Liver (tissue), 9 donors: ENCODE results near the gene GLIPR1. TPM values are rescaled to one million over a fixed set of nuclear protein-coding genes. Genes with fewer than 3 reads are reported as not detected.

Experiments
- DNase-seq: peaks from one replicate; pipeline ENCODE4 v3.0.0-alpha.2; 2017; ENCODE audit warnings: low spot score
- H3K27ac ChIP-seq, 2 donors: one replicate each; pipeline ENCODE4 v1.7.0; 2013; ENCODE audit warnings: inconsistent platforms in 2 of 2, low read length in 2 of 2, control low read depth in 1 of 2, low read depth in 1 of 2, mild to moderate bottlenecking in 1 of 2
- H3K27me3 ChIP-seq, 4 donors: one replicate each; pipeline versions ENCODE4 v1.6.1 to v1.7.0; 2013; ENCODE audit warnings: low read length in 3 of 4, inconsistent platforms in 1 of 4, mild to moderate bottlenecking in 1 of 4, moderate library complexity in 1 of 4; ENCODE audit not compliant: control insufficient read depth in 4 of 4, insufficient read depth in 4 of 4
- H3K36me3 ChIP-seq, 4 donors: one replicate each; pipeline versions ENCODE4 v1.6.1 to v1.7.0; 2013; ENCODE audit warnings: low read length in 3 of 4, mild to moderate bottlenecking in 3 of 4, low read depth in 1 of 4, moderate library complexity in 1 of 4; ENCODE audit not compliant: control insufficient read depth in 4 of 4, insufficient read depth in 3 of 4
- H3K4me1 ChIP-seq, 4 donors: one replicate each; pipeline versions ENCODE4 v1.6.1 to v1.7.0; 2013; ENCODE audit warnings: low read length in 3 of 4, mild to moderate bottlenecking in 3 of 4, moderate library complexity in 1 of 4; ENCODE audit not compliant: control insufficient read depth in 4 of 4, insufficient read depth in 4 of 4
- H3K4me3 ChIP-seq, 3 donors: one replicate each; pipeline versions ENCODE4 v1.6.1 to v1.7.0; 2013; ENCODE audit warnings: low read length in 3 of 3, control low read depth in 1 of 3, low read depth in 1 of 3, mild to moderate bottlenecking in 1 of 3
- H3K9ac ChIP-seq, 2 donors: one replicate each; pipeline ENCODE4 v1.7.0; 2013; ENCODE audit warnings: low read length in 2 of 2, mild to moderate bottlenecking in 2 of 2, moderate library complexity in 2 of 2, control low read depth in 1 of 2, low read depth in 1 of 2
- H3K9me3 ChIP-seq, 4 donors: one replicate each; pipeline versions ENCODE4 v1.6.1 to v1.7.0; 2013; ENCODE audit warnings: low read length in 3 of 4; ENCODE audit not compliant: control insufficient read depth in 4 of 4
- ATF3 ChIP-seq: IDR thresholded peaks from 2 replicates; pipeline ENCODE4 v1.6.1; 2016; ENCODE audit warnings: antibody characterized with exemption
- CTCF ChIP-seq: fragments of 150-350 bp; IDR thresholded peaks from 2 replicates; pipeline ENCODE4 v1.5.1; 2017; ENCODE audit warnings: improper control_type of control experiment, low read depth, low read length; ENCODE audit not compliant: missing input control
- EGR1 ChIP-seq, 2 donors: IDR thresholded peaks; 2 replicates each; pipeline ENCODE4 v1.6.1; 2016 to 2018; ENCODE audit warnings: antibody characterized with exemption in 2 of 2, low read depth in 2 of 2
- FOXA1 ChIP-seq: IDR thresholded peaks from 2 replicates; pipeline ENCODE4 v1.6.1; 2016; ENCODE audit warnings: antibody characterized with exemption
- FOXA2 ChIP-seq: IDR thresholded peaks from 2 replicates; pipeline ENCODE4 v1.6.1; 2016; ENCODE audit warnings: antibody characterized with exemption
- GABPA ChIP-seq, 2 donors: IDR thresholded peaks in 1 of 2; conservative IDR thresholded peaks in 1 of 2; 2 replicates each; pipeline ENCODE4 v1.6.1; 2016; ENCODE audit warnings: antibody characterized with exemption in 2 of 2, mild to moderate bottlenecking in 1 of 2, moderate library complexity in 1 of 2
- HNF4A ChIP-seq, 2 donors: conservative IDR thresholded peaks; 2 replicates each; pipeline ENCODE4 v1.6.1; 2016; ENCODE audit warnings: antibody characterized with exemption in 2 of 2, mild to moderate bottlenecking in 2 of 2
- HNF4G ChIP-seq: IDR thresholded peaks from 2 replicates; pipeline ENCODE4 v1.6.1; 2016; ENCODE audit warnings: antibody characterized with exemption
- JUND ChIP-seq, 2 donors: IDR thresholded peaks; 2 replicates each; pipeline ENCODE4 v1.6.1; 2016; ENCODE audit warnings: antibody characterized with exemption in 2 of 2
- MAX ChIP-seq: IDR thresholded peaks from 2 replicates; pipeline ENCODE4 v1.6.1; 2016; ENCODE audit warnings: antibody characterized with exemption
- NR2F2 ChIP-seq: IDR thresholded peaks from 2 replicates; pipeline ENCODE4 v1.6.1; 2016; ENCODE audit warnings: antibody characterized with exemption
- RAD21 ChIP-seq, 2 donors: IDR thresholded peaks; 2 replicates each; pipeline ENCODE4 v1.6.1; 2016; ENCODE audit warnings: antibody characterized with exemption in 2 of 2, mild to moderate bottlenecking in 2 of 2
- REST ChIP-seq: IDR thresholded peaks from 2 replicates; pipeline ENCODE4 v1.6.1; 2016; ENCODE audit warnings: antibody characterized with exemption, mild to moderate bottlenecking
- RXRA ChIP-seq, 2 donors: IDR thresholded peaks; 2 replicates each; pipeline ENCODE4 v1.6.1; 2017 to 2018; ENCODE audit warnings: antibody characterized with exemption in 2 of 2, mild to moderate bottlenecking in 1 of 2
- SP1 ChIP-seq: IDR thresholded peaks from 2 replicates; pipeline ENCODE4 v1.6.1; 2018; ENCODE audit warnings: antibody characterized with exemption, mild to moderate bottlenecking
- TAF1 ChIP-seq: conservative IDR thresholded peaks from 2 replicates; pipeline ENCODE4 v1.6.1; 2016; ENCODE audit warnings: antibody characterized with exemption, mild to moderate bottlenecking
- YY1 ChIP-seq: IDR thresholded peaks from 2 replicates; pipeline ENCODE4 v1.6.1; 2016; ENCODE audit warnings: antibody characterized with exemption, mild to moderate bottlenecking
- ZBTB33 ChIP-seq: IDR thresholded peaks from 2 replicates; pipeline ENCODE4 v1.6.1; 2016; ENCODE audit warnings: antibody characterized with exemption
- WGBS: extraction: QIAGEN DNeasy Blood & Tissue Kit; methylation state at CpG from one replicate; pipeline ENCODE4 v1.1.7; 2013; 5-methylcytosine and 5-hydroxymethylcytosine counted together
- polyA plus RNA-seq, 2 donors: library from polyadenylated mRNA; stranded (reverse) in 1 of 2; unstranded in 1 of 2; fragments of 200-250 nt in 1 of 2; fragments of >200 nt in 1 of 2; fragmentation: Nextera tagmentation in 1 of 2; extraction: Ambion mirVana in 1 of 2; gene quantifications; one replicate each; pipeline versions ENCODE4 v1.2.1 to v1.2.3, GENCODE V29; 2013 to 2015
- total RNA-seq, 2 donors: library from RNA; depleted of rRNA; stranded (reverse); fragments of >200 nt; gene quantifications; one replicate each; pipeline ENCODE4 v1.2.3, GENCODE V29; 2014
- donor health status: healthy.
- donor health status: healthy.
- donor health status: healthy.
- donor health status: healthy.
- donor health status: healthy.

GLIPR1 gene
- total and polyA plus RNA-seq, 4 donors = 3.0 to 8.2 (median 4.7) TPM

GRCh38 chr12:75551477-75551876 lies 70.9 kb downstream of the GLIPR1 start:
- DNase-seq = no peak
- TF ChIP-seq RXRA (IDR thresholded peaks at IDR 0.05) (no peak), FOXA1 (no peak), GABPA (IDR thresholded peaks at IDR 0.05 in 1 of 2, conservative IDR thresholded peaks at IDR 0.05 in 1 of 2) (no peak), JUND (IDR thresholded peaks at IDR 0.05) (no peak), RAD21 (IDR thresholded peaks at IDR 0.05) (no peak), REST (no peak)
- no peaks in the 10 kb centered on the region for H3K4me1 ChIP-seq
- H3K4me3 ChIP-seq = no peak overlapping the region
- H3K9me3 ChIP-seq = no peaks in the 10 kb centered on the region
- no peak overlapping the region for H3K9ac ChIP-seq
- H3K27ac ChIP-seq = no peak overlapping the region
- no peaks in the 10 kb centered on the region for H3K36me3 ChIP-seq
- no peaks in the 10 kb centered on the region for H3K27me3 ChIP-seq

- no peak for TF ChIP-seq TAF1
- TF ChIP-seq ATF3 = no peak
- no peak for TF ChIP-seq SP1
- no peak for TF ChIP-seq JUND (IDR thresholded peaks at IDR 0.05)
- no peak for TF ChIP-seq FOXA1
- TF ChIP-seq GABPA (IDR thresholded peaks at IDR 0.05 in 1 of 2, conservative IDR thresholded peaks at IDR 0.05 in 1 of 2) = no peak
- no peak for TF ChIP-seq HNF4A (conservative IDR thresholded peaks at IDR 0.05)
- no peak for TF ChIP-seq ZBTB33
- TF ChIP-seq YY1 = no peak
- no peak for TF ChIP-seq HNF4G
- no peak for TF ChIP-seq EGR1 (IDR thresholded peaks at IDR 0.05; ENCODE audit: low read depth in 2 of 2)
- no peak for TF ChIP-seq REST
- TF ChIP-seq NR2F2 = no peak
- TF ChIP-seq FOXA2 = no peak
- TF ChIP-seq RXRA (IDR thresholded peaks at IDR 0.05) = no peak
- TF ChIP-seq CTCF = no peak
- TF ChIP-seq RAD21 (IDR thresholded peaks at IDR 0.05) = no peak
- no peak for TF ChIP-seq MAX
- Histone ChIP-seq H3K36me3 (no peaks in the 10 kb centered on the region), H3K4me3 (no peak overlapping the region), H3K4me1 (no peaks in the 10 kb centered on the region), H3K9me3 (no peaks in the 10 kb centered on the region), H3K27ac (no peak overlapping the region), H3K27me3 (no peaks in the 10 kb centered on the region), H3K9ac (no peak overlapping the region)
- DNase-seq = no peak
- 75% methylated on average over 1 of the region's 1 CpG for WGBS
Measured at GRCh38 chr12:75553398-75553797, 72.8 kb downstream of the GLIPR1 start.
